HG02678 (cell line): Measurements from ENCODE around the gene FRMD4A.

Experiments used
- ATAC-seq: cut with Tn5 transposase; IDR thresholded peaks from one replicate; pipeline ENCODE4 v1.9.1; 2021; ENCODE audit warnings: mild to moderate bottlenecking, moderate library complexity; ENCODE audit not compliant: unreplicated experiment

Gene FRMD4A

DNA sequence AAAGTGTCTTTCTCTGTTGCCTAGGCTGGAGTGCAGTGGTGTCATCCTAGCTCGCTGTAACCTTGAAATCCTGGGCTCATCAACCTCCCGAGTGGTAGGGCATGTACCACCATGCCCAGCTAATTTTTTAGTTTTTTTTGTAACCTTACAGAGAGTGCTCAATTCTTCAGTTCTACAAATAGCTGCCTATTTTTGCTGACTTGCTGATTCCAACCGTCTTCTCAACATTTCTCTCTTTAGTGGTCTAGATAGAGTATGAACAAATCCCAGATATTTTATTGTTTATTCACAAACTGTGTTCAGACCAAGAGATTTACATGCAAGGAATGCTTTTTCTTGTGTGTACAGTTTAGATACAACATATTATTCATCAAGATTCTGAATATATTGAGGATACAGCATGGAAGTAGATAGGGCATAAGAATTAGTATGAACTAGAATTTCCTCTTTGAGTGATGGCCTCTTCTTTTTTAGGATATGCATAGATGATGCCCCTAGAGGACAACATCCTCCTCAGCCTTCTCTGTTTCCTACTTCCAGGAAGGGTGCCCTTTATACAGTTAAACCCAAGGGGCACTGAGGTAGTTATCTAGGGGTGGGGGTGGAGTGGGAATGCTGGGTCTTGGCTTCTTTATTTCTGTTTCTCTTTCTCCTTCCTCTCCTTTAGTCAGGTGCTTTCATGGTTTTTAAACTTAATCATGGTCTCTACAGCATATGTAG is 717.9 kb downstream of the FRMD4A start:
- no peak for ATAC-seq

DNA sequence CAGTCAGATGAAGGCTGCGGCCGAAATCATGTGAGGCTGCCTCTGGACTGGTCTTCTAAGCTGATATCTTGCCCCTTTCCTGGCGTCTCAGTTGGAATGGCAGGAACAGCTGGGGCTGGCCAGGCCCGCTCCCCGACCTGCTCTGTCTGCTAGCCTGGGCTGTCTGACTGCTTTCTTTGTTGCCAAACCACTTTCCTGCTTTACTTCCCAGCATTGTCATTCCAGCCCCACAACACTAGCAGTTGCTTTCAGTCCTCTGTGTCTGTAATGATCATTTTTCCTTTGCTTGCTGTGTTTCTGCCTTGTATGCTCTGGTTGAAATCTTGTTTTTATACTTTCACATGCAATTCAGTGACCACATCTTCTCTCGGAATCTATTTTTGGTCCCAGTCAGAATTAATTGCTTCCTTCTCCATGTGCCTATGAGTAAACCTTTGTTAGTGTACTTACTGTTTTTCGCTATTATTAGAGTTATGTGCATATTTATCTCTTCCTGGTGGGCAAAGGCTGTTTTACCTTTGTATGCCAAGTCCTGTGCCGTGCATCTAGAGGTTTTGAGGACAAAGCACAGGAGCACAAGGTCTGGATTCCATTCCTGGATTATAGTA is 722.4 kb downstream of the FRMD4A start:
- no peak for ATAC-seq

DNA sequence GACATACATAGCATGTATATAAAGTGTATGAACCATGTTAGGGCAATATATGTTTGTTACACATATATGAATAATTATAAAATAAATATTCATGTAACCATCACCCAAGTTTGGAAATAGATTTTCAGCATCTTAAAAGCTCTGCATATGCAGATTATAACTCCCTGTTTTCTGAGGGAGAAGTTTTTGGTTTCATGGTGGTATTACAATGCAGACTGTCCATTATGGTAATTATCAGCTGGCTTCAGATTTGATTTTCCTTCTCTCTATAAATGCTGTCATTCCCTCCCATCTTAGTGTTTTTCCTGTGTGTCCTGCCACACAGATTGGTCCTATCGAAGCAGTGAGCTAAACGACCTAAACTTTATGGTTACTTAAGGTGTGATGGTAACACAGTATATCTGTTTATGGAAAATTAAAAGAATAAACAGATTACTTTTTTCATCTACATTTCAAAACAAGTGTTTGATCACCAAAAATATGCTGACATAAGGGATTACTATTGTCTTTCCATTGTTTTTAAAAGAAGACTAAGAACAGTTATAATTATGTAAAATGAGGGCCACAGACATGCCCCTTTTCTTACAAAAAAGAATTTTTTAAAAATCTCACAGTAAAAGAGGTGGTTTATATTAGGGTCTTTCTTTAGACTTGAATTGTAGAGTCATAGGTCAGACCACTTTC is 726.2 kb downstream of the FRMD4A start:
- no peak for ATAC-seq

- no peak for ATAC-seq
These were observed 732.8 kb downstream of the FRMD4A start for GRCh38 chr10:13597909-13598308.

DNA sequence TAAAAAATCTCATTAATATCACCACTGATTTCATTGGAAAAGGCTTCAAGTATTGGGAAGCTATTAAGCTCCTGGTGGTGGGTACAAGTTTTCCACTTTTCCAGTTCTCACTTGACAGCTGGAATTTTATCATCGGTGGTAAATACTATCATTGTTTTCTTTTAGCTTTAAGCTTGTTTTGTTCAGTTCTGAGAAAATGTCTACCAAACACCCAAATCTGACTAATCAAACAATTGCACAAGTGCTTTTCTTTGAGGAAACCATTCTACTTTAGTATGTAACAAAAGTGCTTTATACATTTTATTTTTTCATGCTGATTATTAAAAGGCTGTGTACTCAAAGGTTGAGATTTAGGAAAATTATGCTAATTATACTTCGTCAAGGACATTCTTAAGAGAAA is 736.1 kb downstream of the FRMD4A start:
- ATAC-seq: no peak
